ENCODE data around the gene CD6. TPM values are rescaled to one million over a fixed set of nuclear protein-coding genes. Genes with fewer than 3 reads are reported as not detected.

The CD6 gene
- total and polyA plus RNA-seq, 2 of the 8 experiments (the other 6 are each of a cell fraction or from before 2014, with no cell fraction given): 0.03 TPM; not detected in 1

DNA sequence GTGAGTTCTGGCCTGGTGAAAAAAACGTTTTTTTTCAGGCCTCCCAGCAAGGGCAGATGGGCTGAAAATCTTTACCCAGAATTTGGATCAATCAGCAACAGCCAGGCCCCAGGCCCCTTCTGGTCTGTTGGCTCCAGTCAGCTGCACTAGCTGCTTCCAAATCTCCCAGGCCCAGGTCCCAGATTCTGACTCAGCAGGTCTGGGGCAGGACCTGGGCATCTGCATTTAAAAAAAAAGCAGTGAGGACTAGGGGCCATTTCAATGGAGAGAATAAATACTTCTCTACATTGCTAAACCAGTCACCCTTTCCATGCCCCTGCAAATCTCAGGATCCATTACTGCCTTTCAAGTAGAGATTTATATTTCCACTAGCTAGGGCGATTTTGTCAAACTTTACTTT is 23.8 kb upstream of the CD6 start:
- Histone ChIP-seq H4K5ac (ENCODE audit: insufficient read length, low read depth, low read length) (no peak overlapping the region), H3K79me2 (ENCODE audit: control insufficient read depth in 1 of 2, insufficient read depth in 2 of 2, low read length in 2 of 2) (peaks cover 0 to 2% of the 10 kb centered on the region in 2 experiments; a peak in 1 of 4 replicates), H2AFZ (ENCODE audit: low read length) (no peak overlapping the region), H3K4me2 (ENCODE audit: insufficient read depth in 1 of 2, low read depth in 2 of 2, low read length in 2 of 2) (peak overlapping the region; percentile 16 to 45; a peak in 2 of 4 replicates), H2BK120ac (replicated peaks; ENCODE audit: low read depth, low read length) (no peak overlapping the region), H2BK5ac (ENCODE audit: low read depth, low read length) (no peak overlapping the region), H3K23ac (ENCODE audit: insufficient read length) (no peak overlapping the region), H3K9me3 (ENCODE audit: insufficient read depth in 2 of 2, low read depth in 1 of 2, low read length in 1 of 2) (no peaks in the 10 kb centered on the region), H3K9ac (replicated peaks in 1 of 4; ENCODE audit: extremely low read depth in 1 of 4, low read depth in 3 of 4, low read length in 3 of 4) (no peak overlapping the region), H4K20me1 (replicated peaks in 1 of 2; ENCODE audit: control insufficient read depth in 1 of 2, insufficient read depth in 2 of 2, low read length in 2 of 2) (peaks cover 0 to 3% of the 10 kb centered on the region in 2 experiments), H3K56ac (replicated peaks; ENCODE audit: insufficient read length, low read depth, low read length) (no peak overlapping the region), H4K8ac (ENCODE audit: extremely low read depth, insufficient read depth, low read length) (no peak overlapping the region), H2BK12ac (ENCODE audit: low read depth, low read length) (no peak overlapping the region), H2BK20ac (ENCODE audit: low read length) (no peak overlapping the region), H3K14ac (ENCODE audit: insufficient read length) (no peak overlapping the region), H4K91ac (replicated peaks; ENCODE audit: insufficient read length, low read length) (no peak overlapping the region), H3K4ac (replicated peaks; ENCODE audit: insufficient read length, low read depth, low read length) (no peak overlapping the region), H2BK15ac (ENCODE audit: low read length) (no peak overlapping the region), H3K27ac (ENCODE audit: low read depth, low read length) (no peak overlapping the region), H3K79me1 (ENCODE audit: low read depth, low read length) (no peaks in the 10 kb centered on the region; the same call in 1 of the 2 replicates), H3K4me1 (replicated peaks in 1 of 4; ENCODE audit: control insufficient read depth in 3 of 4, insufficient read depth in 4 of 4, low read length in 3 of 4) (peaks cover 0 to 22% (median 14%) of the 10 kb centered on the region in 4 experiments; a peak in 6 of 7 replicates), H3K36me3 (ENCODE audit: control insufficient read depth in 2 of 4, insufficient read depth in 4 of 4, low read length in 3 of 4) (0 out of 8 replicates have a peak, but pooled peaks cover 0 to 2% (median 0%) of the 10 kb centered on the region in 4 experiments), H3K4me3 (ENCODE audit: extremely low read depth in 1 of 4, insufficient read depth in 2 of 4, low read depth in 3 of 4, low read length in 4 of 4) (no peak overlapping the region), H2AK5ac (ENCODE audit: low read depth, low read length) (no peak overlapping the region), H3K18ac (ENCODE audit: extremely low read depth, low read length) (no peak overlapping the region), H3K23me2 (ENCODE audit: low read depth, low read length) (peaks cover 15% of the 10 kb centered on the region; the same call in 1 of the 2 replicates), H3K27me3 (replicated peaks in 1 of 4; ENCODE audit: control insufficient read depth in 3 of 4, extremely low read depth in 1 of 4, insufficient read depth in 3 of 4, low read length in 3 of 4) (peaks cover 0 to 15% (median 7%) of the 10 kb centered on the region in 4 experiments; a peak in 4 of 7 replicates)
- ChIA-PET POLR2A (ENCODE audit: partially characterized antibody) (interaction anchor here (0.7 to 2.1 kb wide), 3 partner anchors 33 to 699 kb away, joined by 3 to 4 read pairs (median 3); partner anchors contain the start of gene TMEM138), CTCF (ENCODE audit: partially characterized antibody) (interaction anchor here (0.8 to 1.5 kb wide), 5 partner anchors 9 to 181 kb away, joined by 3 to 4 read pairs (median 3); no protein-coding TSS in a partner anchor)
- WGBS, 2 experiments (ENCODE audit: extremely low coverage in 1 of 2, insufficient coverage in 1 of 2, insufficient read length in 1 of 2, insufficient replicate concordance in 2 of 2, low coverage in 1 of 2, low lambda C conversion rate in 2 of 2, missing lambda C conversion rate in 1 of 2): 6% methylated on average over 2 of the region's 2 CpGs; no CpG with 5 or more reads in 1 of the 2 experiments
- FAIRE-seq (no peak), DNase-seq (ENCODE audit: low read depth in 1 of 2, low spot score in 2 of 2) (no peak)
- TF ChIP-seq POLR2AphosphoS5 (IDR thresholded peaks at IDR 0.05; ENCODE audit: low read depth, low read length): no peak
- no peak for TF ChIP-seq CTBP2 (IDR thresholded peaks at IDR 0.05; ENCODE audit: borderline replicate concordance, insufficient read depth, insufficient read length, low read length)
- TF ChIP-seq SIX5 (IDR thresholded peaks at IDR 0.05; ENCODE audit: low read depth, low read length): no peak
- peak; percentile 55 for TF ChIP-seq BACH1 (IDR thresholded peaks at IDR 0.05; ENCODE audit: low read length)

Measured in H1 (cell line).